HCT116 (cell line): ENCODE data around the gene GTF2I. TPM values are rescaled to one million over a fixed set of nuclear protein-coding genes. Genes with fewer than 3 reads are reported as not detected.

Experiments used
- ATAC-seq: fragments of 200-7000 bp; cut with Tn5 transposase; 2 replicates; pipeline ENCODE4 v1.9.1; 2020; ENCODE audit warnings: mild to moderate bottlenecking, moderate library complexity
- BruUV-seq: library from RNA; stranded (reverse); fragments of 400-500 nt; replicated peaks from 2 replicates; lab custom pipeline; 2021; lab: Mats Ljungman, UMichigan
- CTCF ChIA-PET: fragments of 300-600 bp; sonication (Branson Sonifier 250); formaldehyde crosslinking; loops from one replicate; lab custom pipeline; 2021; ENCODE audit warnings: antibody characterized with exemption; lab: Charles Lee
- POLR2A ChIA-PET: fragments of 300-600, 350-600 bp; sonication (Branson Sonifier 250); formaldehyde crosslinking; loops from one replicate; lab custom pipeline; 2021; ENCODE audit warnings: antibody characterized with exemption; lab: Charles Lee
- RAD21 ChIA-PET, 2 experiments: fragments of 300-600 bp; sonication (Branson Sonifier 250); formaldehyde crosslinking; loops; one replicate each; lab custom pipeline; 2023; ENCODE audit warnings: low total read pairs in 2 of 2; ENCODE audit not compliant: uncharacterized antibody in 2 of 2, unreplicated experiment in 2 of 2, low non-redundant PET in 1 of 2; lab: Charles Lee
- DNase-seq: peaks from one replicate; pipeline ENCODE4 v3.0.0-alpha.2; 2010; ENCODE audit warnings: low read depth, low spot score
- H2AFZ ChIP-seq: fragments of 200-600 bp; shearing (Covaris generic), sonication (generic); 2 replicates; pipeline ENCODE4 v1.6.1; 2017; ENCODE audit warnings: low read depth, mixed run types, mixed read lengths, antibody characterized with exemption, low read length; ENCODE audit not compliant: poor library complexity, severe bottlenecking
- H3K27ac ChIP-seq: 2 replicates; pipeline ENCODE4 v1.5.1; 2012; ENCODE audit warnings: low read depth, low read length
- H3K27me3 ChIP-seq: fragments of 200-600 bp; sonication (generic); 2 replicates; pipeline ENCODE4 v1.6.1; 2016; ENCODE audit warnings: mixed run types, low read length, mixed read lengths; ENCODE audit not compliant: insufficient read depth
- H3K36me3 ChIP-seq, 2 experiments: fragments of 200-500 bp in 1 of 2; fragments of 200-600 bp in 1 of 2; sonication (Bioruptor generic) in 1 of 2; sonication (generic) in 1 of 2; 2 replicates each; pipeline versions ENCODE4 v1.5.1 to v1.6.1; 2014 to 2016; ENCODE audit warnings: low read length in 2 of 2, inconsistent platforms in 1 of 2, mixed read lengths in 1 of 2, mixed run types in 1 of 2; ENCODE audit not compliant: insufficient read depth in 2 of 2, control insufficient read depth in 1 of 2
- H3K4me1 ChIP-seq, 2 experiments: fragments of 200-600 bp in 1 of 2; sonication (generic) in 1 of 2; 2 replicates each; pipeline versions ENCODE4 v1.5.1 to v1.6.1; 2012 to 2017; ENCODE audit warnings: low read length in 2 of 2, inconsistent platforms in 1 of 2, mild to moderate bottlenecking in 1 of 2, mixed read lengths in 1 of 2, mixed run types in 1 of 2, moderate library complexity in 1 of 2; ENCODE audit not compliant: insufficient read depth in 2 of 2, control insufficient read depth in 1 of 2
- H3K4me2 ChIP-seq: fragments of 200-600 bp; sonication (generic); 2 replicates; pipeline ENCODE4 v1.6.1; 2017; ENCODE audit warnings: mixed run types, low read length, mixed read lengths
- H3K4me3 ChIP-seq, 2 experiments: fragments of 200-600 bp in 1 of 2; sonication (generic) in 1 of 2; replicated peaks in 1 of 2; 2 replicates each; pipeline ENCODE4 v1.5.1; 2011 to 2016; ENCODE audit warnings: low read length in 2 of 2, control low read depth in 1 of 2, low read depth in 1 of 2, mild to moderate bottlenecking in 1 of 2, mixed read lengths in 1 of 2, mixed run types in 1 of 2
- H3K79me2 ChIP-seq: fragments of 200-600 bp; sonication (generic); 2 replicates; pipeline ENCODE4 v1.6.1; 2017; ENCODE audit warnings: mild to moderate bottlenecking, mixed run types, low read length, moderate library complexity, mixed read lengths; ENCODE audit not compliant: insufficient read depth
- H3K9ac ChIP-seq: fragments of 200-600 bp; sonication (generic); 2 replicates; pipeline ENCODE4 v1.6.1; 2016; ENCODE audit warnings: low read length, mixed read lengths
- H3K9me2 ChIP-seq: fragments of 200-600 bp; sonication (generic), shearing (Covaris generic); 2 replicates; pipeline ENCODE4 v1.6.1; 2017; ENCODE audit warnings: mixed run types, mild to moderate bottlenecking, moderate library complexity; ENCODE audit not compliant: insufficient read depth
- H3K9me3 ChIP-seq, 2 experiments: fragments of 200-500 bp in 1 of 2; fragments of 200-600 bp in 1 of 2; sonication (Bioruptor generic) in 1 of 2; sonication (generic) in 1 of 2; 2 replicates each; pipeline ENCODE4 v1.6.1; 2014 to 2017; ENCODE audit warnings: low read length in 2 of 2, mixed read lengths in 2 of 2, inconsistent platforms in 1 of 2, low read depth in 1 of 2, mild to moderate bottlenecking in 1 of 2, mixed run types in 1 of 2, moderate library complexity in 1 of 2; ENCODE audit not compliant: control insufficient read depth in 1 of 2, insufficient read depth in 1 of 2
- H4K20me1 ChIP-seq: fragments of 200-600 bp; sonication (generic), shearing (Covaris generic); 2 replicates; pipeline ENCODE4 v1.6.1; 2017; ENCODE audit warnings: mixed run types, mild to moderate bottlenecking, moderate library complexity; ENCODE audit not compliant: insufficient read depth
- EGR1 ChIP-seq: IDR thresholded peaks from 2 replicates; pipeline ENCODE4 v1.6.1; 2012; ENCODE audit warnings: low read depth
- ELF1 ChIP-seq: IDR thresholded peaks from 2 replicates; pipeline ENCODE4 v1.6.1; 2012; ENCODE audit warnings: low read depth, borderline replicate concordance
- EZH2phosphoT487 ChIP-seq: fragments of 200-600 bp; IDR thresholded peaks from 2 replicates; pipeline ENCODE4 v1.6.1; 2018; ENCODE audit warnings: antibody characterized with exemption, borderline replicate concordance
- JUND ChIP-seq: IDR thresholded peaks from 2 replicates; pipeline ENCODE4 v1.6.1; 2012
- POLR2A ChIP-seq: IDR thresholded peaks from 2 replicates; pipeline ENCODE4 v1.7.0; 2011; ENCODE audit warnings: borderline replicate concordance; ENCODE audit not compliant: insufficient read depth, insufficient read length; ENCODE audit errors: extremely low read depth
- SIN3A ChIP-seq: IDR thresholded peaks from 2 replicates; pipeline ENCODE4 v1.6.1; 2012; ENCODE audit warnings: low read depth
- ZBTB33 ChIP-seq: IDR thresholded peaks from 2 replicates; pipeline ENCODE4 v1.6.1; 2011; ENCODE audit warnings: mild to moderate bottlenecking, low read length, moderate library complexity; ENCODE audit not compliant: insufficient replicate concordance; ENCODE audit errors: extremely low read depth
- ZFX ChIP-seq: fragments of 450-650 bp; IDR thresholded peaks from 2 replicates; pipeline ENCODE4 v1.6.1; 2017
- ZNF274 ChIP-seq: fragments of 200-500 bp; sonication (Bioruptor generic); IDR thresholded peaks from 2 replicates; pipeline ENCODE4 v1.6.1; 2014; ENCODE audit warnings: mild to moderate bottlenecking, low read depth, low read length, inconsistent platforms
- intact Hi-C: fragments of 100-400 bp; cut with micrococcal nuclease; formaldehyde crosslinking; loops from 2 replicates; pipeline ENCODE4 v1.10.0; 2022
- total RNA-seq: library from RNA; stranded (reverse); gene quantifications from one replicate; pipeline ENCODE4 v1.2.1, GENCODE V29; 2021; ENCODE audit not compliant: unreplicated experiment
- TF ChIP-seq, protein P1 (sequence below): IDR thresholded peaks from 2 replicates; pipeline ENCODE4 v1.6.1; 2012

GTF2I gene
- total RNA-seq, 1 experiment from 2014 or later: 164 TPM

GRCh38 chr7:74622228-74622749 is 35.2 kb upstream of the GTF2I start:
- Histone ChIP-seq H2AFZ (no peak overlapping the region), H3K9me2 (no peaks in the 10 kb centered on the region), H3K4me3 (no peak overlapping the region), H3K27ac (no peak overlapping the region), H3K79me2 (no peaks in the 10 kb centered on the region), H4K20me1 (no peaks in the 10 kb centered on the region), H3K9ac (no peak overlapping the region), H3K4me2 (no peak overlapping the region), H3K36me3 (no peaks in the 10 kb centered on the region), H3K4me1 (peaks cover under 1 to 4% of the 10 kb centered on the region in 2 experiments; a peak in 2 of 4 replicates), H3K9me3 (no peaks in the 10 kb centered on the region), H3K27me3 (no peaks in the 10 kb centered on the region)
- no TSS peak for BruUV-seq
- intact Hi-C loops: no loop called here
- ChIA-PET POLR2A (no interaction called here), RAD21 (no interaction called here), CTCF (no interaction called here)
- DNase-seq (no peak), ATAC-seq (no peak)
- TF ChIP-seq ZFX: no peak
- TF ChIP-seq JUND: no peak
- no peak for TF ChIP-seq ELF1
- no peak for TF ChIP-seq ZNF274
- TF ChIP-seq, protein P1, sequence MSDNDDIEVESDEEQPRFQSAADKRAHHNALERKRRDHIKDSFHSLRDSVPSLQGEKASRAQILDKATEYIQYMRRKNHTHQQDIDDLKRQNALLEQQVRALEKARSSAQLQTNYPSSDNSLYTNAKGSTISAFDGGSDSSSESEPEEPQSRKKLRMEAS: no peak
- no peak for TF ChIP-seq SIN3A
- TF ChIP-seq POLR2A: no peak
- no peak for TF ChIP-seq EGR1
- no peak for TF ChIP-seq ZBTB33
- TF ChIP-seq EZH2phosphoT487: no peak
